ENCODE results near the gene SPOCK1.

The SPOCK1 gene

GRCh38 chr5:137440795-137441194 lies 58.3 kb downstream of the SPOCK1 start:
- DNase-seq: peak; percentile 37

DNA sequence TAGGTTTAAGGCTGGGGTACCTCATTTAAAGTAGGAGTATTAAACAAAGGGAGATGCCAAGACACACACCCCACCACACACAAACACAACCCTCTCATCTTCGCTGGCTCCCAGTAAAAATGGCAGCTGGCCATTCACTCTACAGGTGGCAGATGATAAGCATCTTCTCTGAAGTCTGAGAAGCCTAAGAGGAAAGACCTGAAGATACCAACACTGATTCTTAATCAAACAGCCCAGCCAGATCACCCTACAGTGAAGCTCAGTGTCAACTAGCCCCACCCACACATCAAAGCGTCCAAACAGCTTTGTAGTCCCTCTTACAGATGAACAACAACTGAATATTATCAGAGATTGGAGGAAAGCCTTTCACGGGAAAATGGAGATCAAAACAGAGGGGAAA lies 59.5 kb downstream of the SPOCK1 start:
- no peak for DNase-seq

DNA sequence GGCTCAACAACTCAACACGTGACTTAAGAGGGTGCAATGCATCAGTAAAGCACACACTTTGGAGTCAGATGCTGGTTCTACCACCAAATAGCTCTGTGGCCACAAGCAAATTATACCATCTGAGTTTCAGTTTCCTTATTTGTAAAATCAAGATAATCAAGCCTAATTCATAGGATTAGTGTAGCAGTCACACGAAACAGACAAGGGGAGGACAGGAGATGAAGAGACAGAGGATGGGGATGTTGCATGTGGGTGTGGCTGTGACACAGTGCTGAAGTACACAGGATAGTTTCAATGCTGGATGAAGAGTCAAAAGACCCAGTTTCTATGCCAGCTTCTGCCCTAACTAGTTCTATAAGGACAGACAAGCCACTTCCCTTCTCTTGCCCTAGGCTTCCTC lies 60.2 kb downstream of the SPOCK1 start:
- DNase-seq: no peak

DNA sequence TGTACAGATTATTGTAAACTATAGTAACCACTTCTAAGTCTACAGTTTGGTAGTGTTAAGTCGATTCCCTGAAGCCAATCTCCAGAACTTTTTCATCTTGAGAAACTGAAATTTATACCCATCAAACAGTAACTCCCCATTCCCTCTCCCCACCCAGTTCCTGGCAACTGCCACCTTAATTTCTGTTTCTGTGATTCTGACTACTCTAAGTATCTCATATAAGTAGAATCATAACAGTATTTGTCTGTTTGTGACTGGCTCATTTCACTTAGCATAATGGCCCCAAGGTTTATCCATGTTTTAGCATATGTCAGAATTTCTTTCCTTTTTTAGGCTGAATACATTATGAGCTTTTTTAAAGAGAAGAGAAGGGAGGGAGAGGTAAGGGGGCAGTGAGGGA lies 61.4 kb downstream of the SPOCK1 start:
- DNase-seq: no peak

- DNase-seq: no peak
Observed at GRCh38 chr5:137433539-137433938, 65.6 kb downstream of the SPOCK1 start.

DNA sequence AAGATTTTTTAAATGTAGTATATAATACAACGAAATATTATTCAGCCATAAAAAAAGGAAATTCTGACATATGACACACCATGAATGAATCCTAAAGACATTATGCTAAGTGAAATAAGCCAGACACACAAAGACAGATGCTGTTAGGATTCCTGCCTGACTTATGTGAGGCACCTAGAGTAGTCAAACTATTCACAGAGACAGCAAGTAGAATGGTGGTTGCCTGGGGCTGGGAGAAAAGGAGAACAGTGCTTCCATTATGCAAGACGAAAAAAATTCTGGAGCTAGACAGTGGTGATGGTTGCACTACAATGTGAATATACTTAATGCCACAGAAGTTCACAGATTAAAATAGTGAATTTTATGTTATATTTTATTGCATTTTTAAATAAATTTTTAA lies 66.8 kb downstream of the SPOCK1 start:
- no peak for DNase-seq

GRCh38 chr5:137431051-137431450 lies 68.1 kb downstream of the SPOCK1 start:
- DNase-seq: no peak

- DNase-seq: no peak
Observed at GRCh38 chr5:137415231-137415681, 83.9 kb downstream of the SPOCK1 start.

DNA sequence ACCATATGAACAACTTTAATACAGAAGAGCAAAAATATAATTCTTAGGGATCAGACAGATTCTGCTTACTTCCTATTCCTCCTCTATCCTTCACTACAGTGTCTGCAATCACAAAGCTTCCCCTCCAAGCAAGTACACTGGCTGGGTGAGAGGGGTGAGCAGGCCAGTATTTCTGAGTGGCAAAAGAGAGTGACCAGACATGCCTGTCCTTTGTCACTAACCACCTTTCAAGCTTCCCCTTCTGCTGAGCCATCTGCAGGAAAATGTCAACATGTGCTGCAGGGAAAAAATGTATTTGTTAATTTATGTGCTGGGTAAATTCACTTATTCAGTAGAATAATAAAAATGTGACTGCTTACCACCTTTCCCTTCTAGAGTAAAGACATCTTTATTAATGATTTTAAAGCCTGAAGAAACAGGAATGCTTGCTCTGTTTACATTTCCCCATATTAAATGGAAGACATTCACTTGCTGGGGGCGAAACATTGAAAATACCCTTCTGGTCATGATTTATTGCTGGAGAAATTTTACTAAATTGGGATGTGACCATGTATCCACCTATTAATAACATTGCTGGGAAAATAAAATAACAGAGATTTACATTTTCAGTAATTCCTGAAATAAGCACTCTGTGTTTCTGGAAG lies 84.9 kb downstream of the SPOCK1 start:
- no peak for DNase-seq

DNA sequence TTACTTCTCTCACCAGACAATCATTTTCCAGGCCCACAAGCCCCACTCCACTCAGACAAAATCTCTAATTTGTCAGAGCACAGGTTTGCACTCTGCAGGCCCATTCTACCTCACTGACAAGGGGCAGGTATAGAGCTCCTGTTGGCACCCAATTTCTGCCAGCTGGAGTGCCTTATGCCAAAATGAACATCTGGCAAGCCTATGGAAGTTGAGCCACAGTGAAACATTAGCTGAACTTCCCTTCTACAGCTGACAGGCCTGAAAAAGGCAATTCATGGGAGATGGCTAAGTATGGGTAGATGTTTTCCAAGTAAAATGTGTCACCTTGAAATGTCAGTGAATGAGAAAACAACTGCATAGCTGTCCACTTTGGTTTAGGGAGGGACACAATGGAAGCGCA lies 87.0 kb downstream of the SPOCK1 start:
- no peak for DNase-seq

DNA sequence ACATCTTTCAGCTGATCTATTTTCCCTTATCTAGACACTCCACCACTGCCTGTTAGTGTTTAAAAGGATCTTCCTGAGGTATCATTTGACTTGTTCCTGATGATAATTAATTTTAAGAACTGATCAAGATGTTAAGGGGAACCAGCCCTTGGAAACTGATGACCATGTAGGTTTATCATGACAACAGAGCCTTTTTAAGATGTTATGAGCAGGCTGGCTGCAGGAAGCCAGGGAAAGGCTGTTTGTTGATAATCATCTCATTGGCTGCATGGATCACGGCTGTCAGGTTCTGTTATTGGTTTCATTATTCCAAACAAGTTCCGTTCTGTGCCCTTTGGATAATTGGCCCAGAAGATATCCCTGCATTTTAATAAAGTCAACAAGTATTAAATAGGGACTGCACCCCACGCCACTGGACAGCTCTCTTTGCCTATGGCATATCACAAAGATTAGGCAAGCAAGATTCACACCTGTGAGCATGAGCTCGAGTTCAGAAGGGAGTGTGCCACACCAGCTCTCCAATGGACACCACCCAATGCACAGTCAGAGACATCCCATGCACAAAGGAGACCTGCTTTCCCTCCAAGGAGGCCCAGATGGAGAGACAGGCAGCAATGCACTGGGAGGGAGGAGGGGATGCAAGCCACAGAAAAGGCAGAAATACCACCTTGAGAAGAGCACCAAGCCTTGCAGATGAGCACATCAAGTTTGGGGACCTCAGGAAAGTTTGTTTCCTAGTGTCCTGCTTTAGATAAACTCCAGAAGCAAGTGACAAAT lies 88.7 kb downstream of the SPOCK1 start:
- DNase-seq: no peak

GRCh38 chr5:137409736-137410135 lies 89.4 kb downstream of the SPOCK1 start:
- DNase-seq: no peak

GRCh38 chr5:137407090-137407489 lies 92.0 kb downstream of the SPOCK1 start:
- no peak for DNase-seq

GRCh38 chr5:137405393-137405792 lies 93.7 kb downstream of the SPOCK1 start:
- no peak for DNase-seq

DNA sequence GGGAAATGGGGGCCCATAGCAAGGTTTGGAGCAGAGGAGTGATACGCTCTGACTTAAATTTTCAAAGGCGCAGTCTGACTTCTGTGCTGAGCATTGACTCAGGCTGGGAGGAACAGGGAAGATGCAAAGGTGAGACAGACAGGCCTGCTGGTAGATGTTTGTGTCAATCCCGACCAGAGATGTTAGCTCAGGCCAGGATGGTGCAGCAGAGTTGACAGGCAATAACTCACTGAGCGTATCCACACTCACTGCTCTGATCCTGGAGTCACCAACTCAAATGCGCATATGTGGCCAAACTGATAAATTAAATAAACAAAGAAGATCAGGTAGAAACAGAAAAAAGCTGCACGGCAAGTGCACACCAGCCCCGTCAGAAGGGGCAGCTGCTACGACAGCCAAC lies 95.3 kb downstream of the SPOCK1 start:
- no peak for DNase-seq

DNA sequence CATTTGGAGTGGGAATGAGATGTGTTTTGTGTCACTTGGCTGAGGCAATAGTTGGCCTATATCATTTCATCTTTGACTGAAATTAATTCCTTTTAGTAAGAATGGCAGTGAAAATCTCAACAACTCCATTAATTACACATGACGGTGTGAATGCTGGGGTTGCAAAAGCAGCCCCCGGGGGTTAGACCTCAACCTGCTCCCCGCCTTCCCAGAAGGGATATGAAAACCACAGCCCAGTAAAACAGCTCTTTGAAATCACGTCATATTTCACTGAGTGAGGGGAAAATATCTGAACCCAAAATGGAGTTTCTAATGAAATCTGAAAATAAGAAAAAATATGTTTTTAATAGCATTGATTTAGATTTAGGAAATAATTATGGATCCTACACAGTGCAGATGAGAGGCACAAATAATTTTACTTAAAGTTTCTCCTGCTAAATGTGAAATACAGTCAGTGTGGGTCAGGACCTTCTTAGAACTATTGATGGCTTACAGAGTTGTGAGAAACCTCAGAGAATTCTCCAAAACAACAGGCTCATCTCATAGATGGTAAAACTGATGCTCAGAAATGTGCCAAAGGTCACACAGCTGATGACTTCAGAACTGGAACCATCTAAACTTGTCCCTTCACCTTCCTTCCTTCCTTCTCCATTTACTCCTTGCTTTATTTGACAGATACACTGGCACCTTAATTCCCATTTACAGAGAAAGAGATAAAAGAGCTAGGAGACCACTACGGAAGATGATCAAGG lies 96.5 kb downstream of the SPOCK1 start:
- DNase-seq: no peak

- no peak for DNase-seq
Observed at GRCh38 chr5:137401946-137402345, 97.2 kb downstream of the SPOCK1 start.

DNA sequence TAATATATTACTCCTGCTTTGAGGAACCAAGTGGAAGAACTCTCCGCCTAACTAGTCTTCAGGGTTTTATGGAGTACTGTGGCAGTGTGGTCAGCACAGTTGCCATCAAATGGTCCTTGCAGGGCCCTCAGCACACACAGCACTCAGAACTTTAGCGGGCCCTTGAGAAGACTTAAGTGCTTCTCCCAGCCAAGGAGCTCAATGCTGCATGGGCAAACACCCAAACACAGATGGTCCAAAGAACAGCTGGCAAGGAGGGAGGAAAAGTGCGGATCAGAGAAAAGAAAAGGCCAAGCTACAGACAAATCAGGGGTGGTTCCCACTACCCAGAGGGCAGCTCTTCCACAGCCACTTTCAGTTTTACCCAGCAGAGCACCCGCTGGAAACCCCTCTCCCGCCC lies 98.6 kb downstream of the SPOCK1 start:
- DNase-seq: no peak

DNA sequence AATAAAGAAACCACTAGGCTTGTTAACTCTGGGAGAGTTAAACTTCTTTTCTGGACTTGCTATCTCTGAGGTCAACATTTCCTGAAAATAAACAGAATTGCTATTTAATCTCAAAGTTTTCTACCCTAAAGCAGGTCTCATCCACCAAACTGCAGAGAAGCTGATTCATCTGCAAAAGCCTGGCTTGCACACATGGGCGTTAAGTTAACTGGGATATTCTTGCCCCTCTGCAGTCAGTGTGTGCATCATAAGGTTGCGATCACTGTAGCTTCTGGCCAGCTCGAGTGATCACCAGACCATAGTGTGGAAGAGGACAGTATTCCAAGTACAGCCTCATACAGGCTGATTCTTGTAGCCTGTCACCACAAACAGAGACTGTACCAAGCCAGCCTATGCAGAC lies 99.2 kb downstream of the SPOCK1 start:
- no peak for DNase-seq

DNA sequence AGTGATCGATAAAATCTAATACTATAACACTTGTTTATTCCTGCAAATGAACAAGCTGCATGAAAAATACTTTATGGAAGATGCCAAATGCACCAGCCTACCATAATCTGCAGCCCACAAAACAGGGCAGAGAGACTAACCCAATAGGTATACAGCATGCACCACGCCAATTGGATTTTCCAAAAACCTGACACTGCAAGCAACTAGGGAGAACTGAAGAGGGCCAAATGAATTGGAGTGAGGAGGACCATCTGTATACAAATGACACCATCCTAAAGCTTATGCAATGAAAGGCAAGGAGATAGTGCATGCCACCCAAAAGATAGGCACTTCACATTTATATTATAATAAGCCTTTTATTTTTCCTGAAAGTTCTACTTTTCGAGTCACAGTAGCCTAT lies 100.4 kb downstream of the SPOCK1 start:
- no peak for DNase-seq

GRCh38 chr5:137398154-137398553 lies 101.0 kb downstream of the SPOCK1 start:
- no peak for DNase-seq

DNA sequence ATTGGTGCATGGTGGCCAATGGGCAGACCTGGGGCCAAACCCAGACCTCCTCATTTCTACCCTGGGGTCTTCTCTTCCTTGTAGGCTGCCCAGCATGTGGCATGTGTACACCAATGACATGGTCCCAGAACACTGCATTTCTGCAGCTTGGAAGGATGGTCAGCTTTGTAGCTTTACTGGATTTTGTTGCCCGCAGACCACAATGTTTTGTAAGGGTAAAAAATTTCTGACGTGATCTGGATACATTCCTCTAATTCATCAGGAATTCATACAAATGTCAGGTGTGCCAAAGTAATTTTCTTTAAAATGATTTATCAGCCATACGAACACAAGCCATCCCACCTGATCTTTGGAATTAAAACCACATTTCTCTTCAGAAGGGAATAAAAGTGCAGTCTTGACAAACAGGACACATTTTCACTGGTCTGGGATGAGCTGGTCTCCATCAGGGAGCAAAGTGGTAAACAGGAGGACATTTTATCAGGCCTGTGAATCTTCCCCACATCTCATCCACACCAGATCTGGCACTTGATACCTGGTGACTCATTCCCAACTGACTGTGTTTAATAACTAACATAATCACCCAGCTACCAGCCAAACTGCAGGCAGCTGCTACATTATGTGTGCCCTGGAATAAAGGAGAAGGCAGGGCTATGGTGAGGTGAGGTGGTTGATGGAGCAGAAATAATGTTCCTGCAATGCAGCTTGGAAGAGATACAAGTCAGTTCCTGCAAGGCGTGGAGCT lies 103.9 kb downstream of the SPOCK1 start:
- no peak for DNase-seq

- DNase-seq: no peak
Observed at GRCh38 chr5:137394380-137394779, 104.7 kb downstream of the SPOCK1 start.
